A375 (cell line): ENCODE data around the gene PACRG. TPM values are rescaled to one million over a fixed set of nuclear protein-coding genes. Genes with fewer than 3 reads are reported as not detected.

Source experiments
- small RNA-seq: library from RNA; depleted of rRNA; stranded (forward); fragments of <200 nt; gene quantifications from one replicate; pipeline ENCODE3, GENCODE V24; 2014
- total RNA-seq: library from RNA; depleted of rRNA; stranded (reverse); fragments of >200 nt; shearing (Covaris generic); gene quantifications from 2 replicates; pipeline ENCODE4 v1.2.3, GENCODE V29; 2014; rRNA removed

PACRG gene
- total RNA-seq: not detected in 2 replicates

DNA sequence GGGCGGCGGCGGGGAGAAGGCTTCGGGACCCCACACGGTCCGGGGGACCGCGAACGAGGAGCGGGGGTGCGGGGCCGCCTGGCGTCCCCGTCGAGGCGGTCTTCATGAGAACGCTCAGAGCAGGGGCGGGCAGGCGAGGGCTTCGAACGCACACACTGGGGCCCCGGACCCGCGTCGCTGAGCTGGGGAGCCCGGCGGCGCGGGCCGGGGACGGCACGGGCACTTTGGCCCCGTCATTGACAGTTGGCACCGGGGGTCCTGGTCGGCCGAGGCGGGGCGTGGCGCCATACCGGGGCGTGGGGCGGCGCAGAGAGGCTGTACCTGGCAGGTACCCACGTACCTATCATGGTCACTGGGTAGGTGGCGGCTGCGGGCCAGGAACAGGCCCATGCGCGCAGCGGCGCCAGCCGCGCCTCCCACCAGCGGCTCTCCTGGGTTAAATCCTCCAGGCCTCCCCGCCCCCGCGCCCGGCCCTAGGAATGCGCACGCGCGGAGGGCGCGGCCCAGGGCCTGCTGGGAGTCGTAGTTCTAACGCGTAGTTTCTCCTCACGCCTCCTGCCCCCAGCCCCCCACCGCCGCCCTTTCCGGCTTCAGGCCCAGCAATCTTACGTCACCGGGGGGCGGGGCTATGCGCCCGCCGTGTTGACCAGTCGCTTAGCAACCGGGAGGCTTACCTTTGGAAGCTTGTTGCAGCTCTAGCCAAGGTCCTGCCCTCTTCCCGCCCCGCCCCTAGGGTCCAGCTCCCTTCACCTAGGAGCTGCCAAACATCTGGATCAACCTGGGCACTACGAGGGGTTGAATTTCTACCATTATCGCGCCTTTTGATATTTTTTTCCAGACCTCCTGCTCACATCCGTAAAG lies at the start of gene PACRG, which contains the start of gene PRKN:
PACRG (plus strand) TSS at position 653 of the 861 bp plus-strand sequence.
PRKN (minus strand) TSS at position 445 of the 861 bp plus-strand sequence.

Small RNA genes within 50 kb of the gene (small RNA-seq; reads per million reads assigned to genes)
- gene AL031121.1 (not detected), gene AL590286.1 (not detected)

Other genes with a start within 250 kb of the PACRG start
- 1.8 and 5.1 TPM in 2 replicates for gene PRKN, start 208 bp upstream of the PACRG start, total RNA-seq